ENCODE results near the gene TRIM52.

The TRIM52 gene

GRCh38 chr5:181255836-181256578, 4.9 kb downstream of the TRIM52 start:
- DNase-seq = no peak

- no peak for DNase-seq
Observed at GRCh38 chr5:181255276-181255675, 5.7 kb downstream of the TRIM52 start.

DNA sequence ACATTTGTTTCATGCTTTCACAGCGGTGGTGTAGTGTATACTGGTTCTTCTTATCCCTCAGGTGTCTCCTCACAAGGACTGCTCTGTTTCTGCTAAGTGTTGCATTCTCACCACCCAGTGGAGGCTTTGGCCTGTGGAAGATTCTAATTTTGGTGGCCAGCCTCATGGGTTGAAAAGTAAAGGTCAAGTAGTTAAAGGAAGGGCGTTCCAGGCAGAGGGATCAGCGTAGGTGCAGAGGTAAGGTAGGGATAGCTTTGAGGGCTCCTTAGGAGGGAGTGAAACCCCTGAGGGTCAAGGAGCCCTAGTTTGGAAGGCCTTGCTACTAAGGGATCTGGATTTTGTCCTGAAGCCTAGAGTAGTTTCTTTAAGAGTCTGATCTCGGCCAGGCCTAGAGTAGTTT, 12.7 kb downstream of the TRIM52 start:
- DNase-seq = no peak

DNA sequence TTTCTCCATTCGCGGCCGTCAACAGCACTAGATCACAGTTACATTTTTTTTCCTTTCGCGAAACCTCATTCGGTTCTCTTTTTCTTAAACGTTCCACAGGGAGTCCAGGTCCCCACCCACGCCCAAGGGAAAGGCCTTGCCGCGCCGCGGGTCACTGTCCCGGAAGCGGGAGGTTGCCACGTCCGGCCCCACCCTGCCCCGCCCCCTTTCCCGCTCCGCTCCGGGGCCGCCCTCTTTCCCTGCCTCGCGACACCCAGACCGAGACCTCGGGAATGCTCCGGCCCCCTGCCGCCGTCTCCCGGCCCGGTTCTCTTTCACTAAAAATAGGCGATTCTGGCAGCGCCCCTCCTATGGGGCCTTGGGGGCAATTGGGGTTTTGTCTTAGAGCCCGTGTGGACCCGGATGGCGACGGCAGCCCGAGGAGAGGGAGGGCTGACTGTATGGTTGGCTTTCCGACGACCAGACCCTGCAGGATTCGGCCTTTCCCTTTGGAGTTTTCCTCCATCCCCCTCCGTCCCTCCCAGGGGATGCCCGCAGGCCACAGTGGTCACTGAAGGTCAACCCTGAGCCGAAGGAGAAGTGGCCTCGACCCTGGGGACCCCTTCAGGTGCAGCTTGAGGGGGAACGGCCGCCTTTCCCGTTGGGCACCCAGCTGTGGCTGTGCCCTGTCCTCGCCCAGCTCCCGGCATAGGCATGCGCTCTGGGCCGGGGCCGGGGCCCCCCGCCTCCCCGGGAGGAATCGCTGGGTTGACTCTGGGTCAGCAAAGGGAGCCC, 14.5 kb downstream of the TRIM52 start:
- DNase-seq = peak; percentile 92

DNA sequence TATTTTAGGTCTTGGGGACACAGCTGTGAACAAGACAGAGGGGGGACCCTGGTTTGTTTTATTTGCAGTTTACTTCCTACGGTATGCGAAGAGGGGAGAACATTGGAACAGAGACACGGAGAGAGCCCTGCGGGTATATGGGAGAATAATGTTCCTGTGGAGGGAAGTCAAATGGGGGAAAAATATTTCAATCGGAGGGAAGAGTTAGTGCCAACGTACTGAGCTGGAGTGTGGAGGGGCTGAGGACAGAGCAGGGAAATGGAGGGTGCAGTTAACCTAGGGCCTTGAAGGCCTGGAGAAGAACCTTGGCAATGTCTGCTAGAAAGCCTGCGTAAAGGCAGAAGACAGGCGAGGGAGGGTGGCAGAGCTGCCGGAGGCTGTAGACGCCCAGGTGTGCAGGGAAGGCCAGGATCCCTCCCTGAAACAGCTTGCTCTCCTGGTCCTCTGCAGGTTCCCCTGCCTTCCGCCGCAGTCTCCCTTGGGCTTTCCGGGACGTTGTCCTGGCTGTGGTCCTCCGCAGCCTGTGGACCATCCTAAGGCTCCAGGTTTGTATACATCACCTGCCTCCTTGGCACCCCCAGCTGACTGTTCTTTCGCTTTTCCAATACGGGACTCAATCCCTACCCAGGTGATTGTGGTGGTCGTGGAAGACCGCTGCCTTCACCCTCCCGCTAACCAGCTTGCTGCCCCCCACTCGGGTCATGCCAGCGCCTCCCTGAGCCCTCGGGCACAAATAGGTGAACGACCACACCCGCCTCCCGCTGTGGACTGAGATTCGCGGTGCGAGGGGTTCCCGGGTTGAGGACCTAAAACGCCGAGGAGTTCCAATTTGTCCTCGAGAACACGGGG, 15.3 kb downstream of the TRIM52 start:
- no peak for DNase-seq

DNA sequence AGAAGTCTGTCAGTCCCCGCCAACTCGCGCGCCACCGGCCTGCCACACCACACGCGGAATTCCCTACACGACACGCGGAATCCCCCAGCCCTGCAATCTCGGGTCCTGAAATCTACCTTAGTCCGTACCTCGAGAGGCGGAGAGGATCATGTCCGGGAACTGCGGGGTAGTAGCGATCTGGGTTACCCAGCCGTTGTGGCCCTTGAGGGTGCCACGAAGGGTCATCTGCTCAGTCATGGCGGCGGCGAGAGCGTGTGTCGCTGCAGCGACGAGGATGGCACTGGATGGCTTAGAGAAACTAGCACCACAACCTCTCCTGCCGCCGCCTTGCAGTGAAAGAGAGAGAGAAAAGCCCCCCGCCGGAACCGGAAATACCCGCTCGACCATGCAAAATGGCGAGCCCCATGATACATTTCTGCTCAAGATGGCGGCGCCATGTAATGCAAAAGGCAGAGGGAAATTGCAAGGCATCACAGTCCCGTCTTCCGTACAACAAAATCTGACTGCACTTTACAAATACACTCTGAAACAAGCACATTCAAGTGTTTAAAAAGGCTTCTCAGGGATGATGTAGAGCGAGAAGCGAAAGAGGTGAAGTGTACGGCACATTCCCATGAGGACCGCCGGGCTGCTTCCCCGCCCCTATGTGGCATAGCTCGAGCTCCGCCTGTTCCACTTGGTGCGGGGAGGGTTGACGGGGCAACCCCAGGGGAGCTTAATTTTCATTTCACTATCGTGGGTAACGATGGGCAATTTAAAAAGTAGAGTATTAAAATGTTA, 17.2 kb downstream of the TRIM52 start, which contains the start of gene RACK1:
Gene RACK1, minus strand, starts transcription at position 343 of the 780 bp plus-strand sequence. Its CDS starts 106 bp downstream, at position 237.
- DNase-seq = peak; percentile 99

DNA sequence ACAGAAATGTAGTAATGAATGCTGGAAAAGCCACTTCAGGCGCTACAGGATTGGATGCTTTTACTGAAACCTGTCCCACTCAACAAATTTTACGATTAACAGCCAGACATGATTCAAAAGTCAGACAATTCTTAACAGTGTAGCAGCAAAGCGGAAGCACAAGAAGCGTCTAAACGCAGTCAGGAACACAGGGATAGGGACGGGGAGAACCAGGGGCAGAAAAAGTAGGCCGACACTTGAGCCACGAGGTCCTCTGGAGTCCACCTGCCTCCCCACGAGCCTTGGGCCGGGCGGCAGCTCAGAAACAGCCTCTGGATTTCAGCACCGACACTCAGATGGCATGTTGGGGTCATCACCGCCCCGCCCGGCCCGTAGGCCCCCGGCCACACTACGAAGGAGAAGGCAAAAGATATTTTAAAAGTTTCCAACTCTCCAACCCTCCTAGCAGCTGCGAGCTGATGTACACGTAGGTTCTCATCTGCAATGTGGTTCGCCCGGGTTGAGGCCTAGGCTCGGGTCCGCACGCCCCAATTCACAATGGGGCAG, 17.9 kb downstream of the TRIM52 start:
- no peak for DNase-seq

DNA sequence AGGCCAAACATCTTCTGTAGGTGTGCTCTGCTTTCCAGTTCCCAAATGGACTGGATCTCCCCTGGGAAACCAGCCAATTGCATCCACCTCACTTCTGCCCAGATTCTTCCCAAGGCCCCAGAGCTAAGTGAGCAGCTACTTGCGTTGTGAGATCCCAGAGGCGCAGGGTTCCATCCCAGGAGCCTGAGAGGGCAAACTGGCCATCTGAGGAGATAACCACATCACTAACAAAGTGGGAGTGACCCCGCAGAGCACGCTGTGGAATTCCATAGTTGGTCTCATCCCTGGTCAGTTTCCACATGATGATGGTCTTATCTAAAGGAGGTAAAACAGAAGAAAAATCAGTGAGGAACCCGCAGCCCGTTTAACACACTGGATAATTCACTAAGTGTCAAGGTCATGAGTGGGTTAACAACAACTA, 18.9 kb downstream of the TRIM52 start:
- no peak for DNase-seq

DNA sequence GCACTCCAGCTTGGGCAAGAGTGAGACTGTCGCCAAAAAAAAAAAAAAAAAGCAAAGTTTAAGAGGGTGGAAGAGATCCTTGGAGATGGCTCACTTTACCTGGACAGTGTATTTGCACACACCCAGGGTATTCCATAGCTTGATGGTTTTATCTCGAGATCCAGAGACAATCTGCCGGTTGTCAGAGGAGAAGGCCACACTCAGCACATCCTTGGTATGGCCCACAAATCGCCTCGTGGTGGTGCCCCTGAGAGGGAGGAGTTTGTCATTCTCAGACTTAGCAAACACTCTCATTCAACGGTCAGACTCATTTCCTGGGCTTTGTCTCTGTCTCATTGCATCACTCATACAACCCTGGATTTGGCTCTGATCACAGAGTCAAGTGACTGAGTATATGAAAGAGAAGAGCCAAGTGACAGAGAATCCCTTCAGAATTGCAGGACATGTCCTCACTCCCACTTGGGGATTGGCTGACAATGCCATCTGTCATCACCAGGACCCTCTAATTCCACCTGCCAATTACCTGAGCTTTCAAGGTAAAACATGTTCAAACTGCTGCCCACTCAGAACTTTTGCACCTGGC, 19.5 kb downstream of the TRIM52 start:
- no peak for DNase-seq

GRCh38 chr5:181239062-181239663, 21.8 kb downstream of the TRIM52 start:
- no peak for DNase-seq

GRCh38 chr5:181237729-181238385, 23.1 kb downstream of the TRIM52 start:
- DNase-seq = no peak

- no peak for DNase-seq
Observed at GRCh38 chr5:181236954-181237641, 23.8 kb downstream of the TRIM52 start.

DNA sequence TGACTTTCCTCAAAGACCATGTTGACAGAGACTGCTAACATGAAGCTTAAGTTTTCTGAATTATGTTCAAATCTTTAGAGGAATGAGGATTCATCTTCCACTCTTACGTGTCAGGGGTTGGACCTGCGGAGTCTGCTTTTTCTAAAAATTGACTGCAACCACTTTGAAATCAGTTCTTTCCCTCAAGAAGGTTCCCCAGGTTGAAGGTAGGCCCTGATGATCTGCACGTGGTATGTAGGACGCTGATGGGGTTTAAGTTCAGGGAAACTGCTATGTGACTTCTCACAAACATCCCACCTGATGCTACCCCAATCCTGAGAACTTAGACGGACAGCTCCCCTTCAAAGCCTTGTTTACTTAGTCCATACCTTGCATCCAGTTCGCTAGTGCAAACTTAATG, 24.5 kb downstream of the TRIM52 start:
- no peak for DNase-seq

- no peak for DNase-seq
Observed at GRCh38 chr5:181235689-181236366, 25.1 kb downstream of the TRIM52 start.

DNA sequence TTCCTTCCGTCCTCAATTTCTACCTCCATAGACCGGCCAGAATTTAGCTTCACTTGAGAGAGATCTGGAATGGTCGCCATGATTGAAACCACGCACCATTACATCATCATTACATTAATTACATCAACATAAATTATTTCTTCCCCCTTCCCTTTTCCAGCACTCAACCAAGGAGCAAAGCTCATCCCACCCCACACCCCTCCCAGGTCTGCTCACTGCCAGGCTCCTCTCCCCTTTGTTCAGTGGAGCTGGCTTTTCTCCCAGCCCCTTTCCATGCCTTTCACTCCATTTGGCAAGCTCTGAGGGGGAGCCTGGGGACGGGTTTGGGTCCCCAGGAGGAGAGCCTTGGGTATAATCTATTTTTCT, 25.6 kb downstream of the TRIM52 start:
- no peak for DNase-seq

DNA sequence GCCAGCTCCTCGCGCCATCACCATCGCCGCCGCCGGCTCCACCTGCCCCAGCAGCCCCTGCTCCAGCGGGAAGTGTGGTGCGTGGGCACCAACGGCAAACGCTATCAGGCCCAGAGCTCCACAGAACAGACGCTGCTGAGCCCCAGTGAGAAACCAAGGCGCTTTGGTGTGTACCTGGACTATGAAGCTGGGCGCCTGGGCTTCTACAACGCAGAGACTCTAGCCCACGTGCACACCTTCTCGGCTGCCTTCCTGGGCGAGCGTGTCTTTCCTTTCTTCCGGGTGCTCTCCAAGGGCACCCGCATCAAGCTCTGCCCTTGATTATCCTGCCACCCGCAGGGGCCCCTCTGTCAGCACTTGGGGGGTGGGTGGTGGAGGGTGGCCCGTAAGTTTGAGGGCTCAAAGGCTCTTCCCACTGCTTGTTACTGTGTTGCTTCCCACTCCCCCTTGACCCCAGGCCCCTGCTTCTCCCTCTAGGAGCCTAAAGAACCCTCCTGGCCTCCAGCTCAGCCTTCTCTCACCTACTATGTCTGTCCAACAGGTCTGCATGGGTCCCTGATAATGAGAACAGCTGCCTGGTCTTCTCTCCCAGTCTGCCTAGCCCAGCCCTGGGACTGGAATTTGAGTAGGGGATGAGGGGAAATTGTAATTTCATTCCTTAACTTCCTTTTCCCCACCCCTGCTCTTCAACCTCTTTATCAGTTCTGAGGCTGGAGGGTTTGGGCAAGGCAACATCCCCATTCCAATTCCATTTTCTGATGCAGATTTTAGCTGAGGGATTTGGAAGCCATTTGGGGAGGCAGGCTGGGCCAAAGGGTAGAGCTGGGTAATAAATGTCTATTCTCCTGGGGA, 26.3 kb downstream of the TRIM52 start:
- DNase-seq = no peak

DNA sequence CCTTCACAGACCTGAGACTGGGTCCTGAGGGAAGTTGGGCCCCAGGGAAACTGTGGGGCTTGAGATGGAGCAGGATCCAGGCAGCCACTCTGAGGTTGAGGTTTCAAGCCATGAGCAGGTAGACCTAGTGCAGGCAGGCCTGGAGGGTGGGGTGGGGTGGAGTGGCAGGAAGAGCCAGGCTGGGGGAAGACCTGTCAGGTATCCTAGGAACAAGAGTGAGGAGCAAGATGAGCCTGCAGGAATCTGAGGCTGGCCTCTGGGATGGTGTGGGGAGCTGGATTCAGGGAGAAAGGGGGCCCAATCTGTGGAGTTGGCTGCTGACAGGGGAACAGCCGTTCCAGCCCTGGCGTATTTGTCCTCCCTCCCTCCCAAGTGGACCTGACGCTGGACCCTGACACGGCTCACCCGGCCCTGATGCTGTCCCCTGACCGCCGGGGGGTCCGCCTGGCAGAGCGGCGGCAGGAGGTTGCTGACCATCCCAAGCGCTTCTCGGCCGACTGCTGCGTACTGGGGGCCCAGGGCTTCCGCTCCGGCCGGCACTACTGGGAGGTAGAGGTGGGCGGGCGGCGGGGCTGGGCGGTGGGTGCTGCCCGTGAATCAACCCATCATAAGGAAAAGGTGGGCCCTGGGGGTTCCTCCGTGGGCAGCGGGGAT, 27.0 kb downstream of the TRIM52 start:
- no peak for DNase-seq

Measured in retina (tissue), 1 donor.